Measurements from ENCODE around the gene IL12B.

GRCh38 chr5:159304961-159305595 lies 25.2 kb downstream of the IL12B start:
- TF ChIP-seq POLR2A (IDR thresholded peaks at IDR 0.05; ENCODE audit: low read depth, low read length) (no peak), POLR2AphosphoS5 (IDR thresholded peaks at IDR 0.05; ENCODE audit: low read depth, low read length) (no peak), TAF1 (IDR thresholded peaks at IDR 0.05; ENCODE audit: low read depth, low read length) (no peak), POU2F2 (IDR thresholded peaks at IDR 0.05; ENCODE audit: low read depth, low read length) (no peak)

Data from GM12891 (cell line).